Right atrium auricular region (tissue), 2 donors: ENCODE measurements around the gene NOTCH3. TPM values are rescaled to one million over a fixed set of nuclear protein-coding genes. Genes with fewer than 3 reads are reported as not detected.

Experiments
- DNase-seq: peaks from one replicate; pipeline ENCODE4 v3.0.0-alpha.2; 2019; ENCODE audit warnings: low spot score
- H3K27ac ChIP-seq, 2 donors: fragments of 200-600 bp; sonication (generic); 1 replicate in 1 of 2; 2 replicates in 1 of 2; pipeline ENCODE4 v1.5.1; 2016 to 2019
- H3K27me3 ChIP-seq, 2 donors: fragments of 200-600 bp; sonication (generic); one replicate each; pipeline versions ENCODE4 v1.5.1 to v1.6.0; 2017 to 2019
- H3K36me3 ChIP-seq: fragments of 200-600 bp; sonication (generic); one replicate; pipeline ENCODE4 v1.5.1; 2016
- H3K4me1 ChIP-seq, 2 donors: fragments of 200-600 bp; sonication (generic); one replicate each; pipeline versions ENCODE4 v1.5.1 to v1.6.0; 2017 to 2019
- H3K4me3 ChIP-seq, 2 donors: fragments of 200-600 bp; sonication (generic); 1 replicate in 1 of 2; 2 replicates in 1 of 2; pipeline ENCODE4 v1.5.1; 2017 to 2019; ENCODE audit warnings: mild to moderate bottlenecking in 1 of 2, moderate library complexity in 1 of 2
- H3K9me3 ChIP-seq, 2 donors: fragments of 200-600 bp; sonication (generic); one replicate each; pipeline ENCODE4 v1.5.1; 2019
- total RNA-seq, 2 donors: library from RNA; depleted of rRNA; stranded (reverse); fragments of >200 nt; gene quantifications; one replicate each; pipeline ENCODE4 v1.1.0, GENCODE V29; 2016
- TF ChIP-seq, protein P1 (sequence below), 2 donors: fragments of 200-600 bp; sonication (generic); IDR thresholded peaks; one replicate each; pipeline ENCODE4 v1.5.1; 2019; ENCODE audit warnings: antibody characterized with exemption in 2 of 2

The NOTCH3 gene
- total RNA-seq, 2 donors from 2014 or later: 16.8 to 34.2 TPM

DNA sequence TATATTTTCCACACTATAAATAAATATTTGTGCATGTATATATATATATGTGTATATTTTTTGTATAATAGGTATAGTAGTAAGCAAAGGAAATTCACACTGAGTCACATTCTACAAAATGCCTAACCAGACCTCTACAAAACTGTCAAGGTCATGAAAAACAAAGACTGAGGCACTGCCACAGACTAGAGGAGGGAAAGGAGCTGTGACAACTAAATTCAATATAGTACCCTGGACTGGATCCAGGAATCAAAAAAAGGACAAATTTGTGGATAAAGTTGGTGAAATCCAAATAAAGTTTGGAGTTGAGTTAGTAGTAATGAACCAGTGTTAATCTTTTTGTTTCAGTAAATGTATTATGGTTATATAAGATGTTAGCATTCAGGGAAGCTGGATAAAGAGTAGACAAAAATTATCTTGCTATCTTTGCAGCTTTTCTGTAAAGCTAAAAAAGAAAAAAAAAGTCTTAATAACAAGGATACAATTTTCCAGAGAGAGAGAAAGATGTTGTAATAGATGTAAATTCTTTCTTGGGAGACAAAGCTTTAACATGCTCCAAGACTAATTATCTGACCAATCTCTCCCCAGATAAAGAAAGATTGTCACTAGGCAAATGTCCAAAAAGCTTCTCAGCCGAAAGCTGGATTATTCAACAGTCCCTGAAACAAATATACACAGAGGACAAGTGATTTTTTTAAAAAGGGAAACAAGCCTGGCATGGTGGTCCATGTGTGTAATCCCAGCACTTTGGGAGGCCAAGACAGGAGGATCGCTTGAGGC is 74.5 kb downstream of the NOTCH3 start:
- H3K4me1 ChIP-seq: peaks cover 0 to 30% of the 10 kb centered on the region in 2 donors
- H3K4me3 ChIP-seq: peak overlapping the region; percentile 53 to 71
- TF ChIP-seq, protein P1, sequence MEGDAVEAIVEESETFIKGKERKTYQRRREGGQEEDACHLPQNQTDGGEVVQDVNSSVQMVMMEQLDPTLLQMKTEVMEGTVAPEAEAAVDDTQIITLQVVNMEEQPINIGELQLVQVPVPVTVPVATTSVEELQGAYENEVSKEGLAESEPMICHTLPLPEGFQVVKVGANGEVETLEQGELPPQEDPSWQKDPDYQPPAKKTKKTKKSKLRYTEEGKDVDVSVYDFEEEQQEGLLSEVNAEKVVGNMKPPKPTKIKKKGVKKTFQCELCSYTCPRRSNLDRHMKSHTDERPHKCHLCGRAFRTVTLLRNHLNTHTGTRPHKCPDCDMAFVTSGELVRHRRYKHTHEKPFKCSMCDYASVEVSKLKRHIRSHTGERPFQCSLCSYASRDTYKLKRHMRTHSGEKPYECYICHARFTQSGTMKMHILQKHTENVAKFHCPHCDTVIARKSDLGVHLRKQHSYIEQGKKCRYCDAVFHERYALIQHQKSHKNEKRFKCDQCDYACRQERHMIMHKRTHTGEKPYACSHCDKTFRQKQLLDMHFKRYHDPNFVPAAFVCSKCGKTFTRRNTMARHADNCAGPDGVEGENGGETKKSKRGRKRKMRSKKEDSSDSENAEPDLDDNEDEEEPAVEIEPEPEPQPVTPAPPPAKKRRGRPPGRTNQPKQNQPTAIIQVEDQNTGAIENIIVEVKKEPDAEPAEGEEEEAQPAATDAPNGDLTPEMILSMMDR (IDR thresholded peaks at IDR 0.05): no peak
- peak overlapping the region; percentile 94 to 96 for H3K27ac ChIP-seq
- peaks cover 16% of the 10 kb centered on the region for H3K36me3 ChIP-seq
- no peaks in the 10 kb centered on the region for H3K27me3 ChIP-seq
- no peak for DNase-seq
- H3K9me3 ChIP-seq: no peaks in the 10 kb centered on the region

DNA sequence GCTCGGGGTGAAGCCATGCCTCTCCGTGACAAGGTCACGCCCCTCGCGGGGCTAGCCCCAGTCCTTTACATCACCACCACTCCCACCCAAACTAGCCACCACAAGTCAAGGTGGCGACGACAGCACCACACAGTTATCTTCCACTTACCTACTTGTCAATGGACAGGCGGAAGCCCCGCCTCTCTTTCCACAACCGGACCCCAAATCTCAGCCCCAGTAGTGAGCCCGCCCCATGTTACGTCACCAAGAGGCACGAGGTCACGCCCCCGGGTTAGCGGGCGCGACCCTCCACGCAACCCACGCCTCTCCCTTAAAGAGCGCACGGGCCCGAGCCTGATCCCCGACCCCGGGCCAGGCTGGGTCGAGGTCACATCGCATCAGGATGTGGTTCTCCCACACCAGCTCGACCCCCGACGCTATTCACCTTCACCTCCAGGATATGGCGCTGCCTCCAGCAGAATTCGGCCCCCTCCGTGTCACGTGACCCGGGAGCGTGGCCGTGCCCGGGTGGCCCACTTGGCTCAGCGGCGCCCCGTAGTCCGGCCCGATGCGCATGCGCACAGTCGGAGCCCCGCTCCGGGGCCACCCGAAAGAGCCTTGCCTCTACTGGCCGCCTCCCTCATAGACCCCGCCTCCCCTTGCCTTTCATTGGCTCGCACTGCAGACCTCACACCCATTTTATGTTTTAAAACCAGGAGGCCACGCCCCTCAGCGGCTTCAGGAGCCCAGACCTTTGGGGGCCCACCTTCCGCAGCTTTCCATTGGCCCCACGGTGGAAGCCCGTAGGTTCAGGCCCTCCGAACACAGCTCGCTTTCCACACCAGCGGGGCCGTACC is 75.3 kb downstream of the NOTCH3 start:
- TF ChIP-seq, protein P1 (IDR thresholded peaks at IDR 0.05): no peak
- Histone ChIP-seq H3K36me3 (peaks cover 24% of the 10 kb centered on the region), H3K27me3 (no peaks in the 10 kb centered on the region), H3K27ac (peak overlapping the region; percentile 94 to 96), H3K9me3 (no peaks in the 10 kb centered on the region), H3K4me3 (peak overlapping the region; percentile 53 to 71), H3K4me1 (peaks cover 0 to 30% of the 10 kb centered on the region in 2 donors)
- peak; percentile 99 for DNase-seq

DNA sequence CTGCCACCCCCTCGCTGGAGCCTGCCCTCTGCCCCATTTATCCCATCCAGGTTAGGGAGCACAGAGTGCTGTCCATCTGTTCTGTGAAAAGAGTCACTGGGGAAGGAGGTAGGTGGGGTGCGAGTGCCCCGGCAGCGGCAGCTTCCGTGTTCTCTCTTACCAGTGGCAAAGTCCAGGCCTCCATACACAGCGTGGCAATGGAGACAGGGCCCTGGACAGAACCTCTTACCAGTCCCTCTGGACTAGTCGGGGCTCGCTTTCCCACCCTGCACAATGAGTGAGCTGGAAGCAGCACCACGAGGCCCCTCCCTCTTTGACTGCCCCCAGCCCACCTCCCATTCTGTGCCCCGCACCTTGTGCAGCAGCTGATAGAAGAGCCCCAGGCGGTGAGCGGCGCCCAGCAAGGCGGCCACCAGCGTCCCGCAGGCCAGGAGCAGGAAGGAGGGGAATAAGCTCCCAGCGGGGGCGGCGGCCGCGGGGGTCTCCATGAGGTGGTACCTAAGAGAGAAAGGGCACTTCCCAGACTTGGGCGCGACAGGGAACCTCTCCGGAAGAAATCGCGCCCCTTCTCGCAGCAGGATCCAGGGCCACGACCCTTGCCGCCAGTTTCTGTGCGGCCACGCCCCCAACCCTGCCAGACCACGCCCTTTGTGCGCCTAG is 76.1 kb downstream of the NOTCH3 start:
- DNase-seq: no peak
- Histone ChIP-seq H3K36me3 (peaks cover 32% of the 10 kb centered on the region), H3K4me3 (peak overlapping the region; percentile 53 to 71), H3K27me3 (no peaks in the 10 kb centered on the region), H3K27ac (peak overlapping the region; percentile 94 to 96), H3K4me1 (peaks cover 0 to 30% of the 10 kb centered on the region in 2 donors), H3K9me3 (no peaks in the 10 kb centered on the region)
- TF ChIP-seq, protein P1 (IDR thresholded peaks at IDR 0.05): no peak

DNA sequence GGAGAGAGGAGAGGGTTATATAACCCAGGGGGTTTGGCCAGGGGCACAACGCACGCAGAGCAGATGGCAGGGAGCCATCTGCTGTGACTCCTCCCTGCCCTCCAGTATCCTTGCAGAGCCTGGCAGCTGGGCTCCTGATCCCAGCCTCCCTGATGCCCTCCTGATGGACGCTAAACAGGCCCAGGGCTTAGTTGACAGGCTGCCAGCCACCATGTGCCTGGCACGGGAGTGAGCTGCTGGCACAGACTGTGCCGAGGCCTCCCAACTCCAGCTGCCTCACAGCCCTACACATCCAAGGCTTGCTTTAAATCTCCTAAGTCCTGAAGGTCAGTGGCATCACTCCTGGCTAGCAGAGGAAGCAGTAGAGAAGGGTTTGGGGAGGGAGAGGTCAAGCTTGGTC is 76.9 kb downstream of the NOTCH3 start:
- peak; percentile 64 for DNase-seq
- peak overlapping the region; percentile 94 to 96 for H3K27ac ChIP-seq
- H3K36me3 ChIP-seq: peaks cover 40% of the 10 kb centered on the region
- TF ChIP-seq, protein P1 (IDR thresholded peaks at IDR 0.05): no peak
- peak overlapping the region; percentile 53 to 71 for H3K4me3 ChIP-seq
- H3K9me3 ChIP-seq: no peaks in the 10 kb centered on the region
- H3K27me3 ChIP-seq: no peaks in the 10 kb centered on the region
- H3K4me1 ChIP-seq: peaks cover 0 to 30% of the 10 kb centered on the region in 2 donors

DNA sequence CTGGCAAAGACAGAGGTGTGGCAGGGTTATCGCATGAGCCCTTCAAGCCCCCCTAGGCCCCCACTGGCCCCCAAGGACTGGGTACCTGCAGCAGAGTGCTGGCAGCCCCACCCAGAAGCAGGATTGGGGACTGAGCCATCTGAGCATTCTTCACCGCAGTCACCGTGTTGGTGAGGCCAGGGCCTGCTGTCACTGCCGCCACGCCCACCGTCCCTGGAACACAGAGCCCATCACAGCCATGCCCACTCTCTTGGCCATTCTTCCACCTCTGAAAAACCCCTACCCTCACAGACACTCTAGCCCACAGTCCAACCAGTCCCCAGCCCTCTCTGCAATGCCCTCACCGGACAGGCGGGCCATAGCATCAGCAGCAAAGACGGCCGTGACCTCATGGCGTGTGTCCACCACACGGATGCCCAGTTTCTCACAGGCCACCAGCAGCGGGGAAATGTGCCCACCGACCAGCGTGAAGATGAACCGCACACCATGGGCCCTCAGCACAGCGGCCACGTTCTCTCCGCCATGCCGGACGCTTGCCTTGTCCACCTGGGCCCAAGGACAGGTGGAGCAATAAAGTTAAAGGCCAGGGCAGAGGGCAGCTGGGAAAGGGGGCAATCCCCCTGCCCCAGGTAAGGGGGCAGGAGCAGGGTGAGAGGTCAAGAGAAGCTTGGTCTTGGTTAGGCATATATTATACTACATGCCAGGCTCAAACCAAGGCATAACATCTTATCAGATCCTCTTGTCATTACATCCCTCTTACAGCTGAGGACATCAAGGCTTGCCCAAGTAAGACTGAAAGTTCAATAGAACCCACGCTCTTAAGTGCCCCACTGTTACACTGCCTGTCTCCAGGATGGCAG is 77.5 kb downstream of the NOTCH3 start:
- H3K4me3 ChIP-seq: no peak overlapping the region

More for the DNA sequence above, 77.5 kb downstream of the NOTCH3 start:
- no peak for DNase-seq
- TF ChIP-seq, protein P1 (IDR thresholded peaks at IDR 0.05): no peak
- Histone ChIP-seq H3K27ac (peak overlapping the region; percentile 94 to 96), H3K4me1 (peaks cover 0 to 30% of the 10 kb centered on the region in 2 donors), H3K27me3 (no peaks in the 10 kb centered on the region), H3K9me3 (no peaks in the 10 kb centered on the region), H3K36me3 (peaks cover 46% of the 10 kb centered on the region)
